Psoas muscle (tissue), 8 donors: ENCODE measurements around the gene MRPS7. TPM values are rescaled to one million over a fixed set of nuclear protein-coding genes. Genes with fewer than 3 reads are reported as not detected.
"Not testable (repeated sequence)": the region's sequence is repeated elsewhere in the genome, so short reads cannot be mapped to it uniquely, and the experiment has no call there.

Source experiments
- ATAC-seq, 4 donors: fragments of 200-7000 bp; cut with Tn5 transposase; one replicate each; pipeline ENCODE4 v1.9.1; 2020; ENCODE audit warnings: moderate library complexity in 3 of 4, mild to moderate bottlenecking in 2 of 4
- DNase-seq, 2 donors: peaks; one replicate each; pipeline ENCODE4 v3.0.0-alpha.2; 2020
- H3K27ac ChIP-seq: fragments of 200-600 bp; one replicate; pipeline ENCODE4 v1.8.0; 2022
- H3K27me3 ChIP-seq, 3 donors: fragments of 200-600 bp in 1 of 3; one replicate each; pipeline versions ENCODE4 v1.6.1 to v1.8.0; 2013 to 2022; ENCODE audit warnings: low read length in 2 of 3, mild to moderate bottlenecking in 2 of 3, moderate library complexity in 1 of 3; ENCODE audit not compliant: insufficient read depth in 3 of 3
- H3K36me3 ChIP-seq, 2 donors: fragments of 200-600 bp in 1 of 2; one replicate each; pipeline versions ENCODE4 v1.6.1 to v1.8.0; 2013 to 2022; ENCODE audit warnings: low read depth in 1 of 2, mild to moderate bottlenecking in 1 of 2, moderate library complexity in 1 of 2; ENCODE audit not compliant: insufficient read depth in 1 of 2
- H3K4me1 ChIP-seq: fragments of 200-600 bp; one replicate; pipeline ENCODE4 v1.8.0; 2022
- H3K4me3 ChIP-seq: fragments of 200-600 bp; one replicate; pipeline ENCODE4 v1.8.0; 2022; ENCODE audit warnings: mild to moderate bottlenecking
- H3K9me3 ChIP-seq: fragments of 200-600 bp; one replicate; pipeline ENCODE4 v1.8.0; 2022
- CTCF ChIP-seq: fragments of 200-600 bp; IDR thresholded peaks from one replicate; pipeline ENCODE4 v1.8.0; 2022; ENCODE audit warnings: antibody characterized with exemption
- WGBS, 3 donors: extraction: QIAGEN DNeasy Blood & Tissue Kit; methylation state at CpG; one replicate each; pipeline versions ENCODE4 v1.1.6 to v1.1.7; 2013; 5-methylcytosine and 5-hydroxymethylcytosine counted together
- intact Hi-C, 2 donors: fragments of 100-400 bp; cut with DNase I; formaldehyde crosslinking; loops; one replicate each; pipeline versions ENCODE4 v1.11.0 to v1.14.2; 2022
- polyA plus RNA-seq, 3 donors: library from polyadenylated mRNA; stranded (reverse); fragments of 200-250 nt; gene quantifications; one replicate each; pipeline ENCODE4 v1.2.3, GENCODE V29; 2013
- total RNA-seq, 4 donors: library from RNA; stranded (reverse); fragmentation: NEBNext Ultra II Directional in 2 of 4; extraction: Animal tissue kit (Norgen Biotek cat#: 25700) in 2 of 4; gene quantifications; one replicate each; pipeline versions ENCODE4 v1.2.1 to v1.2.4, GENCODE V29; 2021 to 2023
- donor health status: healthy with polysubstance abuse.
- donor health status: DM: no; HTN: no; CAD: no; lungs with moderate emphysema.
- donor health status: Bipolar disorder and iron deficiency.
- donor health status: healthy.
- donor health status: DM: yes; HTN: yes; CAD: no.
- donor health status: DM: no; HTN: no; CAD: no.
- donor health status: DM: no; HTN: no; CAD: no.
- donor health status: DM: yes; HTN: yes; CAD: no.

Gene MRPS7
- total and polyA plus RNA-seq, 7 donors: 98.2 to 165 (median 122) TPM

- Histone ChIP-seq H3K27ac (peak overlapping the region; percentile 83), H3K36me3 (peaks cover 3 to 31% of the 10 kb centered on the region in 2 donors), H3K4me3 (peak overlapping the region; percentile 70), H3K4me1 (peaks cover 5% of the 10 kb centered on the region), H3K9me3 (no peaks in the 10 kb centered on the region), H3K27me3 (no peaks in the 10 kb centered on the region)
- 0 to 1% (median 1%) methylated on average over 14 of the region's 14 CpGs for WGBS, 3 donors
- DNase-seq: peak in 1 of 2 donors; percentile 38
- ATAC-seq: peak; percentile 32 to 52 (median 48)
- no peak for TF ChIP-seq CTCF
- intact Hi-C loops: loop anchor here in 1 of 2 donors (2.0 kb wide), 1 partner anchor 116 kb away; the partner anchor contains the start of gene GRB2
Measured at GRCh38 chr17:75288770-75289114, 27.1 kb downstream of the MRPS7 start.

- H3K27me3 ChIP-seq: no peaks in the 10 kb centered on the region
- intact Hi-C loops: loop anchor here in 1 of 2 donors (2.0 kb wide), 1 partner anchor 116 kb away; the partner anchor contains the start of gene GRB2
- peak; percentile 98 to 99 (median 98) for ATAC-seq
- H3K9me3 ChIP-seq: no peaks in the 10 kb centered on the region
- peaks cover 5% of the 10 kb centered on the region for H3K4me1 ChIP-seq
- H3K36me3 ChIP-seq: peaks cover 3 to 25% of the 10 kb centered on the region in 2 donors
- peak; percentile 98 to 99 for DNase-seq
- peak within 1 kb of the TSS; percentile 70 for H3K4me3 ChIP-seq
- TF ChIP-seq CTCF: peak; percentile 25
- WGBS, 3 donors: 0 to 1% (median 0%) methylated on average over 62 to 65 of the region's 65 CpGs
- H3K27ac ChIP-seq: peak within 1 kb of the TSS; percentile 83
Measured at GRCh38 chr17:75289115-75289831, 27.6 kb downstream of the MRPS7 start, which contains the start of gene SLC25A19. Gene SLC25A19, minus strand, starts transcription at chr17:75289433. Its CDS starts 2,669 bp downstream, at chr17:75286764.

- 5 to 9% (median 7%) methylated on average over 26 of the region's 26 CpGs for WGBS, 3 donors
- ATAC-seq: peak; percentile 29 to 64 (median 44)
- H3K27ac ChIP-seq: peak overlapping the region; percentile 83
- TF ChIP-seq CTCF: no peak
- peak in 1 of 2 donors; percentile 44 for DNase-seq
- H3K4me3 ChIP-seq: peak overlapping the region; percentile 70
- peaks cover 3 to 21% of the 10 kb centered on the region in 2 donors for H3K36me3 ChIP-seq
- peaks cover 5% of the 10 kb centered on the region for H3K4me1 ChIP-seq
- no peaks in the 10 kb centered on the region for H3K9me3 ChIP-seq
- H3K27me3 ChIP-seq: no peaks in the 10 kb centered on the region
- intact Hi-C loops: loop anchor here in 1 of 2 donors (2.0 kb wide), 2 partner anchors 115 to 123 kb away; partner anchors contain the start of gene GRB2
Measured at GRCh38 chr17:75289832-75290337, 28.2 kb downstream of the MRPS7 start.

GRCh38 chr17:75292810-75293448, 31.2 kb downstream of the MRPS7 start:
- H3K4me1 ChIP-seq, intact Hi-C loops, H3K27me3 ChIP-seq, H3K36me3 ChIP-seq, DNase-seq, ATAC-seq, H3K4me3 ChIP-seq, H3K9me3 ChIP-seq, H3K27ac ChIP-seq: not testable (repeated sequence)
- WGBS, 3 donors: 67 to 72% (median 72%) methylated on average over 15 to 16 of the region's 16 CpGs
